ENCODE measurements around the gene DOCK1.

The DOCK1 gene

GRCh38 chr10:127012071-127012768 is 107.0 kb downstream of the DOCK1 start:
- no peak for DNase-seq (ENCODE audit: low read depth)

- DNase-seq (ENCODE audit: low read depth): no peak
Observed at GRCh38 chr10:127012769-127013152, 107.5 kb downstream of the DOCK1 start.

GRCh38 chr10:127013211-127013656 is 108.0 kb downstream of the DOCK1 start:
- DNase-seq (ENCODE audit: low read depth): no peak

GRCh38 chr10:127013691-127014473 is 108.7 kb downstream of the DOCK1 start:
- no peak for DNase-seq (ENCODE audit: low read depth)

GRCh38 chr10:127014671-127015070 is 109.4 kb downstream of the DOCK1 start:
- no peak for DNase-seq (ENCODE audit: low read depth)

- no peak for DNase-seq (ENCODE audit: low read depth)
Observed at GRCh38 chr10:127015373-127015772, 110.1 kb downstream of the DOCK1 start.

GRCh38 chr10:127016331-127016730 is 111.1 kb downstream of the DOCK1 start:
- DNase-seq (ENCODE audit: low read depth): no peak

- no peak for DNase-seq (ENCODE audit: low read depth)
Observed at GRCh38 chr10:127017541-127018297, 112.5 kb downstream of the DOCK1 start.

GRCh38 chr10:127018298-127018650 is 113.0 kb downstream of the DOCK1 start:
- DNase-seq (ENCODE audit: low read depth): no peak

GRCh38 chr10:127018766-127019165 is 113.5 kb downstream of the DOCK1 start:
- no peak for DNase-seq (ENCODE audit: low read depth)

GRCh38 chr10:127020260-127020659 is 115.0 kb downstream of the DOCK1 start:
- no peak for DNase-seq (ENCODE audit: low read depth)

GRCh38 chr10:127021801-127022200 is 116.6 kb downstream of the DOCK1 start:
- DNase-seq (ENCODE audit: low read depth): no peak

GRCh38 chr10:127024685-127025435 is 119.6 kb downstream of the DOCK1 start:
- DNase-seq (ENCODE audit: low read depth): no peak

GRCh38 chr10:127027786-127028185 is 122.6 kb downstream of the DOCK1 start:
- DNase-seq (ENCODE audit: low read depth): no peak

- DNase-seq (ENCODE audit: low read depth): no peak
Observed at GRCh38 chr10:127028556-127028955, 123.3 kb downstream of the DOCK1 start.

- DNase-seq (ENCODE audit: low read depth): no peak
Observed at GRCh38 chr10:127029061-127029460, 123.8 kb downstream of the DOCK1 start.

GRCh38 chr10:127033216-127034033 is 128.2 kb downstream of the DOCK1 start:
- DNase-seq (ENCODE audit: low read depth): no peak

GRCh38 chr10:127034034-127034633 is 128.9 kb downstream of the DOCK1 start:
- DNase-seq (ENCODE audit: low read depth): no peak

- no peak for DNase-seq (ENCODE audit: low read depth)
Observed at GRCh38 chr10:127034790-127035189, 129.6 kb downstream of the DOCK1 start.

- DNase-seq (ENCODE audit: low read depth): no peak
Observed at GRCh38 chr10:127035827-127036226, 130.6 kb downstream of the DOCK1 start.

- no peak for DNase-seq (ENCODE audit: low read depth)
Observed at GRCh38 chr10:127036987-127037386, 131.8 kb downstream of the DOCK1 start.
